Measurements from ENCODE around the gene PTOV1. TPM values are rescaled to one million over a fixed set of nuclear protein-coding genes. Genes with fewer than 3 reads are reported as not detected.
A peak's percentile ranks its signal among the peaks of the same experiment; 100 is the strongest.
"Not testable (repeated sequence)": the region's sequence is repeated elsewhere in the genome, so short reads cannot be mapped to it uniquely, and the experiment has no call there.

PTOV1 gene
- polyA plus RNA-seq, 1 experiment: 67.6 TPM

- TF ChIP-seq CTCF (IDR thresholded peaks at IDR 0.05; ENCODE audit: insufficient read depth, low read depth, low read length): 0 out of 2 replicates have a peak, but pooled peaks have one; percentile 23
- POLR2A ChIA-PET: interaction anchor here (0.6 kb wide), 1 partner anchor 47 kb away, joined by 3 read pairs; no protein-coding TSS in a partner anchor
- CTCF ChIA-PET: interaction anchor here (0.6 to 1.2 kb wide), 4 partner anchors 101 to 421 kb away, joined by 3 to 8 read pairs (median 4); no protein-coding TSS in a partner anchor
Observed at GRCh38 chr19:49817964-49818648, 32.9 kb upstream of the PTOV1 start, which contains the start of gene MED25. TSS of gene MED25 (plus strand) at chr19:49818289. CDS start at chr19:49818342, 53 bp downstream.

GRCh38 chr19:49818649-49819370 is 32.1 kb upstream of the PTOV1 start:
- POLR2A ChIA-PET: no interaction called here
- DNase-seq (ENCODE audit: low read depth): no peak
- CTCF ChIA-PET: interaction anchor here (0.7 to 1.2 kb wide), 2 partner anchors 101 to 420 kb away, joined by 3 to 5 read pairs; no protein-coding TSS in a partner anchor

More at GRCh38 chr19:49817964-49818648, 32.9 kb upstream of the PTOV1 start, which contains the start of gene MED25:
- H3K27me3 ChIP-seq (ENCODE audit: control insufficient read depth, insufficient read depth, low read length): no peaks in the 10 kb centered on the region
- H3K36me3 ChIP-seq (ENCODE audit: control insufficient read depth, insufficient read depth, low read length): peaks cover 4% of the 10 kb centered on the region
- peak within 1 kb of the TSS; percentile 58 for H3K4me3 ChIP-seq (ENCODE audit: low read depth, low read length)
- DNase-seq (ENCODE audit: low read depth): peak; percentile 46

GRCh38 chr19:49819452-49820115 is 31.4 kb upstream of the PTOV1 start:
- POLR2A ChIA-PET; DNase-seq (ENCODE audit: low read depth); CTCF ChIA-PET; H3K27me3 ChIP-seq (ENCODE audit: control insufficient read depth, insufficient read depth, low read length); H3K36me3 ChIP-seq (ENCODE audit: control insufficient read depth, insufficient read depth, low read length): not testable (repeated sequence)
- H3K4me3 ChIP-seq (ENCODE audit: low read depth, low read length): peak overlapping the region; percentile 58

More at GRCh38 chr19:49818649-49819370, 32.1 kb upstream of the PTOV1 start:
- peaks cover 8% of the 10 kb centered on the region for H3K36me3 ChIP-seq (ENCODE audit: control insufficient read depth, insufficient read depth, low read length)
- peak overlapping the region; percentile 58 for H3K4me3 ChIP-seq (ENCODE audit: low read depth, low read length)
- no peaks in the 10 kb centered on the region for H3K27me3 ChIP-seq (ENCODE audit: control insufficient read depth, insufficient read depth, low read length)
- TF ChIP-seq CTCF (IDR thresholded peaks at IDR 0.05; ENCODE audit: insufficient read depth, low read depth, low read length): no peak

- Histone ChIP-seq H3K4me3 (ENCODE audit: low read depth, low read length) (no peak overlapping the region), H3K36me3 (ENCODE audit: control insufficient read depth, insufficient read depth, low read length) (peaks cover 10% of the 10 kb centered on the region), H3K27me3 (ENCODE audit: control insufficient read depth, insufficient read depth, low read length) (no peaks in the 10 kb centered on the region)
- POLR2A ChIA-PET: no interaction called here
- DNase-seq (ENCODE audit: low read depth): no peak
- no peak for TF ChIP-seq CTCF (IDR thresholded peaks at IDR 0.05; ENCODE audit: insufficient read depth, low read depth, low read length)
- CTCF ChIA-PET: no interaction called here
Observed at GRCh38 chr19:49820125-49820524, 30.8 kb upstream of the PTOV1 start.

GRCh38 chr19:49823472-49823871 is 27.5 kb upstream of the PTOV1 start:
- ChIA-PET POLR2A (no interaction called here), CTCF (interaction anchor here (0.6 to 0.7 kb wide), 2 partner anchors 26 to 963 kb away, joined by 3 read pairs; no protein-coding TSS in a partner anchor)
- no peak for DNase-seq (ENCODE audit: low read depth)
- Histone ChIP-seq H3K27me3 (ENCODE audit: control insufficient read depth, insufficient read depth, low read length) (no peaks in the 10 kb centered on the region), H3K36me3 (ENCODE audit: control insufficient read depth, insufficient read depth, low read length) (peaks cover 16% of the 10 kb centered on the region), H3K4me3 (ENCODE audit: low read depth, low read length) (no peak overlapping the region)
- TF ChIP-seq CTCF (IDR thresholded peaks at IDR 0.05; ENCODE audit: insufficient read depth, low read depth, low read length): no peak
